CD4-positive, alpha-beta T cell treated with Interferon gamma for 1 hour (primary cell): Measurements from ENCODE around the gene ARHGAP30.
A peak's percentile ranks its signal among the peaks of the same experiment; 100 is the strongest.
"Not testable (repeated sequence)": the region's sequence is repeated elsewhere in the genome, so short reads cannot be mapped to it uniquely, and the experiment has no call there.

Source experiments
- DNase-seq: peaks from one replicate; pipeline ENCODE4 v3.0.0-alpha.2; 2020

ARHGAP30 gene

DNA sequence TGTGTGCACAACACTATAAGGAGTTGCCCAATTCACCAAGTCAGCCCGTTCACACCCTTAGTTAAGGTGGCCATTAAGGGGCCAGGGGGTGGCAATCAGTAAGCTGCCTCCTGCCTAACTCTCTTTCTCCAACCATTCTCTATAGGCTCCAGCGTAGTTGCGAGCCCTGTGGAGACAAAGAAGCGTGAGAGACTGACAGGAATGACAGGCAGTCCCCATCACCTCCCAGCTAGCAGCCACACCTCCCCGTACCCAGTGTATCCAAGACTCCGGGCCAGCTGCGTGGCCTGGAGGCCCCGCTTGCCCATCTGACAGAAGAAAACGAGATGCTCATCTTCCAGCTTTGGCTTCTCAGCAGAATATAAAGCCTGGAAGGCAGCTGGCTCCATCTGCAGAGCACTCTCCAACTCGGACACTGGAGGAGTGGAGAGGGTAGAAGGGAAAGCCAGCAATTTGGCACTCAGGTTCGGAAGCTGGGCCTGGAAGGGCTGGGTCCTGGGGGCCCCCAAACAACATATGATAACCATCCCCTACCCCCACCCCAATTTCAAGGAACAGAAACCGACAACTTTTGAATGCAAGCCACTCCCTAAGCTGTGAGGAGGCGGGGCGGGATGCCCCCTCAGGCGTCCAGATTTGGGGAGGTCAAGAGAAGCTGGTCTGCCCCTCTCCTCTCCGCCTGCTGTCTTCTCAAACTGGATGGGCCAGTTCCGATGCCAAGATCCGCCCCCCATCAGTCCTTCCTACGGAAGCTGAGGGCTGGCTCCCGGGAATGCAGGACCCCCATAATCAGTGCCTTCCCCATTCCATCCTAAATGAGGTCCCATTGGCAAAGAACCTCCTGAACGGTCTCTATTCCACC is 31.8 kb downstream of the ARHGAP30 start:
- no peak for DNase-seq

DNA sequence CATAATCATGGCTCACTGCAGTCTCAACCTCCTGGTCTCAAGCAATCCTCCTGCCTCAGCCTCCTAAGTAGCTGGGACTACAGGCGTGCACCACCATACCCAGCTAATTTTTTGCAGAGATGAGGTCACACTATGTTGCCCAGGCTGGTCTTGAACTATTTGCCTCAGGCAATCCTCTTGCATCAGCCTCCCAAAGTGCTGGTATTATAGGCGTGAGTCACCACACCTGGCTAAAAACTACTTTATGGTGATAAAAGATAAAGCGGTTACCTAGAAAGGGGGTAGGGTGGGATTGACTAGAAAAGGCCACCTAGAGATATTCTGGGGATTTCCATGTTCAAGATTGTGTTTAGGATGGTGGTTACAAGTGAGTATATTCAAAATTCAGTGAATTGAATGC is 35.9 kb downstream of the ARHGAP30 start:
- no peak for DNase-seq

DNA sequence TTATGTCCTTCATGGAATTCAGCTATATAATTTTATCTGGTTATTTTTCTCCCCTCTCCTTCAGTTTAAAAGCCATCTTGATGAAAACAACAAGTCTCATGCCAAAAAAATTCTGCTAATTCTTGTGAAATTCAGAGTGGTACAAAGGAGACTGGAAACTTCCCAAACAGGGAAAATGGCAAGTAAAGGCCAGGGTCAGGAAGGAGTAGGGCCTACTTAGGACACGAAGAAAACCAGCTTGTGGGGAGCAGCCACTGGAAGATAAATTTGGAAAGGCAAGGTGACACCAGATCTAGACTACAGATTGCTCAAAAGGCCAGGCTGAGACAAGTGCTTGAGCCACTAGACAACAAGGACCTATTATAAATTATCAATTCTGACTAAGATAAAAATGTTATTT is 37.3 kb downstream of the ARHGAP30 start:
- no peak for DNase-seq

DNA sequence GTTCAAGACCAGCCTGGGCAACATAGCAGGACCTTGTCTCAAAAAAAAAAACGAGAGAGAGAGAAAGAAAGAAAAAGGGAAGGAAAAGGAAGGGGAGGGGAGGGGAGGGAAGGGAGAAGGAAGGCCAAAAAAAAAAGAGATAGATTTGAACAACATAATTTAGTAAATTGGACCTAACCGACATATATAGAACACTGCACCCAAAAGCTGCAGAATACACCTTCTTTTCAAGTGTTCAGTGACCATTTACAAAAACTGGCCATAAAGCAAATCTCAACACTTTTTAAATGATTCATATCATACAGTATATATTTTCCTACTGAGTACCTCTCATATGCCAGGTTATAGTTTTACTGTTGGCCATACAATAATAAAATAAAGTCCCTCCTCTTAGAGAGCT is 37.8 kb downstream of the ARHGAP30 start:
- no peak for DNase-seq

DNA sequence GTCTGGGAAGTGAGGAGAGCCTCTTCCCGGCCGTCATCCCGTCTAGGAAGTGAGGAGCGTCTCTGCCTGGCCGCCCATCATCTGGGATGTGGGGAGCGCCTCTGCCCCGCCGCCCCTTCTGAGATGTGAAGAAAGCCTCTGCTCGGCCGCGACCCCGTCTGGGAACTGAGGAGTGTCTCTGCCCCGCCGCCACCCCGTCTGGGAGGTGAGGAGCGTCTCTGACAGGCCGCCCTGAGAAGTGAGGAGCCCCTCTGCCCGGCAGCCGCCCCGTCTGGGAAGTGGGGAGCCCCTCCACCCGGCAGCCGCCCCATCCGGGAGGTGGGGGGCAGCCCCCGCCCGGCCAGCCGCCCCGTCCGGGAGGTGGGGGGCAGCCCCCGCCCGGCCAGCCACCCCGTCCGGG is 40.2 kb downstream of the ARHGAP30 start:
- not testable (repeated sequence) for DNase-seq

DNA sequence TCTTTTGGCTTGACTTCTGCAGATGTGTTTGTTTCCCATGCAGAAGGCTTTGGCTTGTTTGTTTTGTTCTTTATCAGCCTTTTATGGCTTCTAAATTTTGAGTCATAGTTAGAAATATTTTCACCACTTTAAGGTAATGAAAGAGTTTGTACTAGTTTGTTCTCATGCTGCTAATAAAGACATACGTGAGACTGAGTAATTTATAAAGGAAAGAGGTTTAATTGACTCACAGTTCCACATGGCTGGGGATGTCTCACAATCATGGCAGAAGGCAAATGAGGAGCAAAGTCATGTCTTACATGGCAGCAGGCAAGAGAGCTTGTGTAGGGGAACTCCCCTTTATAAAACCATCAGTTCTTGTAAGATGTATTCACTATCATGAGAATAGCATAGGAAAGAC is 42.7 kb downstream of the ARHGAP30 start:
- DNase-seq: not testable (repeated sequence)

DNA sequence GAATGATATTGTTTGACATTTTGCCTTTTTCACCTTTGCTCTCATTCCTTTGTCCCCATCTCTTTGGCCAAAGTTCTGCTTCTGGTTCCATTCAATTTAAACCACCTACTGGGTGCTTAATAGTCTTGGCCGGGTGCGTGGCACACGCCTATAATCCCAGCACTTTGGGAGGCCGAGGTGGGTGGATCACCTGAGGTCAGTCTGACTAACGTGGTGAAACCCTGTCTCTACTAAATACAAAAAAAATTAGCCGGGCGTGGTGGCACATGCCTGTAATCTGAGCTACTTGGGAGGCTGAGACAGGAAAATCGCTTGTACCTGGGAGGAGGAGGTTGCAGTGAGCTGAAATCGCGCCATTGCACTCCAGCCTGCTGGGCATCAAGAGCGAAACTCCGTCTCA is 47.3 kb downstream of the ARHGAP30 start:
- not testable (repeated sequence) for DNase-seq

DNA sequence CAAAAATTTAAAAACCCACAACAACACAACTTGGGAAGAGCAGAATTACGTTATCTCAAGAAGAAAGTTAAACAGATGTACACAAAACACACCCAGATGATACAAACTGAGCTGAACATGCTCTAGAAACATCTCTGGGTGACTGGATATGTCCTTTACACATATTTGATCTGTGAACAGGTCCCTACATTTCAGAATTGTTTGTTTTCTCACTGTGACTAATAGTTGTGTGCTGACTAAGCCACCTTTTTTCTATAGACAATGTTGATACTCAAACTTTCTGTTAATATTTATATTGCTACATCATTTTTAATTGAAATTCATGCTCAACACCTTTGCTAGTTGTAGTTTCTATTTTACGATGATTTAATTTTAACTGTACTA is 47.7 kb downstream of the ARHGAP30 start:
- DNase-seq: no peak

DNA sequence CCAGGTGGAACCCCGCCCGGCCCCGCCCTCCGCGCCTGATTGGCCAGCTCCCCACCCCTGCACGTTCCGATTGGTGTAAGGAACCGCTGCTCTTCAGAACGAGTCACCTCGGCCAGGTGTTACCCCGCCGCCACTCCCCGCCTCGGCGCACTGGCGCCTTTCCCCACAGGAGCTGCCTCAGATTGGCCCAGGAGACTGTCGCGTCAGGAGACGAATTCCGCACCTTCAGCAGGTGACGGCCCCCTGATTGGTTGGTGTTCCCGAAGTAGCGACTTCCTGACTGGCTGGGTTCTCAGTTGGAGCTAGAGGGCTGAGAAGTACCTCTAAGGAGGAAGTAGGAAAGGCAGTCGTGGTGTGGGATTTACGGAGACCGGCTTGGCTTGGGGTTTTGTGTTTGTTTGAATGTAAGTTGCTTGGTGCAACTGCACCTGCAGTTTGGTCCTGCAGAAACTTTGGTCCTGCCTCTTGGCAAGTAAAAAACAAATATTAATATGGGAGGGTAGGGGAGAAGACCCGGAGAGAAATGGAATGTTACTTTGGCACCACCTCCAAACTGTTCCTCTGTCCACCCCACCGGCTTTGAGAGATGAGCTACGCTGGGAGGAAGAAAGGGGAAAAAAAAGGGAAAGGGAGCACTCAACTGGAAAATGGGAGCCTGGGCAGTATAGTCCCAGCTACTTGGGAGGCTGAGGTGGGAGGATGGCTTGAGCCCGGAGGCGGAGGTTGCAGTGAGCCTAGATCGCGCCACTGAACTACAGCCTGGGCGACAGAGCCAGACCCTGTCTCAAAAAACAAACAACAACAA is 48.3 kb downstream of the ARHGAP30 start:
- DNase-seq: peak; percentile 93

DNA sequence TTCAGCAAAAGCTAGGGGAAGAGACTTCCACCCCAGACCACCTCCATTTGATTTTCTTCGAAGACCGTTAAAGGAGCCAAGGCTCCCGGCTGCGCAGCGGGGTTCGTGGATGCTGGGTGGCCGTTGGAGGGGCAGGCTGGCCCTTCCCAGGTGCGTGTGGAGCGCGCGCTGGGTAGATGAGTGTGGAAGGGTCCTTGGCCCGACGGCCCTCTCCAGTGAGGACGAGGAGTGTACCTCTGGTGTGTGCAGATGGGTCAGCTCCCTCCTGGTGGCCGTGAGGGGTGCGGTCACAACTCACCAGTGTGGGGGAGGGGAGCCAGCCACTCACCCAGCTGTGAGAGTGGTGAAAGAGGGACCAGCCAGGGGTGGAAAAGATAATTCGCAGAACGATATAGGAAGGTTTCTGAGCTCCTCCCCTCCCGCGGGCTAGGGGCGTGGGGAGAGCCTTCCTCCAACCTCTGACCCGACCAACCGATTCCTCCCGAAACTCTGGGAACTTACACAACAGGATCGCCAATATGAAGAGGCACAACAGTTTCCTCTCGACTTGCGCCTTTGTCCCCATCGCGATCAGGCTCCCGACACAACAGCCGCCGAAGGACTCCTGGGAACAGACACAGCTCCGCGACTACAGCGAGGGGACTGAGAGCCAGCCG is 49.1 kb downstream of the ARHGAP30 start, which contains the start of gene F11R:
Gene F11R (minus strand): TSS at position 644 of the 656 bp plus-strand sequence. CDS start 79 bp downstream, at position 565.
- DNase-seq: peak; percentile 28

DNA sequence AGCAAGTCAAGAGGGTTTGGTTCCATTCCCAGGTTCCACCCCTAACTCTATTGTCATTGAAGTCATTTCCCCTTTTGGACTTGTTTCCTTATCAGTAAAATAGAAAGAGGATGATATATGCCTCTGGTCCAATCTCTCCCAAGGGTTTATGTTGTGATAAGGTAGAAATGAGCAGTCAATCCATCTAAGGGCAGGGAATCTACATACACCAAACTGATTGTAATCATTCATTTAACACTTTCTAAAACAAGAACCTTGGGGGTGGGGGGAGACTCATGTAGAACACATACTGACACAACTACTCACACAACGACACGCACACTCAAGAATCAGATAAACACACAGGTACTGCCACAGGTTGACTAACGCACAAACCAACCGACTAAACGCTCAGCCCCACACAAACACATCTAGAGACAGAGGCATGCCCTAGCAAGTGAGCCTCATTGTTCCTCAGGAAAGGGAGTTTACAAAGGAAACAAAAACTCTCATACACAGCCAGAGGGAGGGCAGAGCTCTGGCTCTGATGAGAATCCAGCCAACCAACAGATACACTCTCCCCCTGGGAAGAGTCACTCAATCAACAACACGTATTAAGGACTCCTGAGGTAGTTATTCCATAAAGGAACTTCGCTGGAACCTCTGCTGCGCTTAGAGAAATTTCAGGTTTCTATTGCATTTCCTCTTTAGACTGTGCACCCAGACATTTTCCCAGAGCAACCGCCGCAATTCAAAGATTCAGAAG is 49.8 kb downstream of the ARHGAP30 start:
- no peak for DNase-seq

DNA sequence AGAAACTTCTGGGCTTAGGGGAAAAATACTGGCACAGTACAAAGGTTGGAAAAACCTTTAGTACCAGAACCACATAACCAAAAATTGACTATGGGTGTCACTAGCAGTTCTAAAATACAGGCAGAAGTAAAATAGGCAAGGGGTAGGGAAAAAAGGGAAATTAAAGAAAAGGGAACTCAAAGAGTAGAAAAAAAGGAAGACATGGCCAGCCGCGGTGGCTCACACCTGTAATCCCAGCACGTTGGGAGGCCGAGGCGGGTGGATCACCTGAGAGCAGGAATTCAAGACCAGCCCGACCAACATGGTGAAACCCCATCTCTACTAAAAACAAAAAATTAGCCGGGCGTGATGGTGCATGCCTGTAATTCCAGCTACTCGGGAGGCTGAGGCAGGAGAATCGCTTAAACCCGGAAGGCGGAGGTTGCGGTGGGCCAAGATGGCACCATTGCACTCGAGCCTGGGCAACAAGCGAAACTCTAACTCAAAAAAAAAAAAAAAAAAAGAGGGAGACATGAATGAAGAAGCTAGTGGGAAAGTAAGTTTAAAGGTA is 50.5 kb downstream of the ARHGAP30 start:
- DNase-seq: not testable (repeated sequence)

DNA sequence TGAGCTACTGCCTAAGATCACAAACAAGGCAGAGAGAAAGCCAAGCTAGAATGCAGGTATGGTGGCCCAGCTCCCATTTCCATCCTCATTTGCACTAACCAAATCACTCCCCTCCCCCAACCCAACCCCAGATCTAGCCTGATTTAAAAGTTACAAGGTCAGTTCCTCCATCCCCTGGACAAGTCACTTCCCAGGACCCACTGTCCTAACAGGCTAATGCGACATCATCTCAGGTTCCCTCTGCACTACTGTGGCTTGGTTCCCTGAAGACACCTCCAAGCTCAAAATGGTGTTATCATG is 51.1 kb downstream of the ARHGAP30 start:
- no peak for DNase-seq

DNA sequence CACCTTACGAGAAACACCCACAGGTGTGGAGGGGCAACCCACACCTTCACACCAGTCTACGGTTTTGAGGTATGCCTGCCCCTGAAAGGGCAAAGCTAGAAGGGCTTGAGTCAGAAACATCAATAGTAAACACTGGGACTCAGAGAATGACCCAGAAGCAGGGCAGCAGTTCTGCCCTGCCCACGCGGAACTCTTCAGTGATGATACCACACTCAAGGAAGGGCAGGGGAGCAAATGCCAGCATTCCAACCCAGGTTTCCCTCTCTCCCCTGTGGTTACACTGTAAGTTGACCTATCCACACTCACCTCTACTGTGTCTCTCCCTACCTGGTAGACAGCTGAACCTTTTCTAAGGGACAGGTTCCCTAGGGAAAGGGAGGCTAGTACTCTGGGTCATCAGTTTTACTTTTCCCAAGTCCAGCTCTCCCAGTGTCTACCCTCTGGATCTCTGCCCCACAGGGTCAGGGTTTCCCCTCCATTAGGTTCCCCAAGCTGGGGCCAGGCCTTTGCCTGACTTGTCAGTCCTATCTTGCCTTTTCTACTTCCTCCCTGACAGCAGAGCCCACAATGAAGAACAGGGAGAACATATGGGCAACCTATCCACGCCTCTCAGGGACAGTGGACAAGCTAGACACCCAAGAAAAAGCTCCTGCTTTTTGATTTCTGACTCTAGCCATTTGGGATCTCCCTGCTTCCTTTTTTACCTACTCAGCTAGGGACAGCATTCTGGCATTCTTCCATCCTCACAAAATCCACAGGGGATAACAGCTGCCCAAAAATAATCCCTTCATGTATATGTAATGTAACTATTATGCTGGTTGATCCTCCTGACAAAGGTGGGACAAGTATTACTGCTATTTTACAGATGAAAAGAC is 51.7 kb downstream of the ARHGAP30 start:
- DNase-seq: no peak

DNA sequence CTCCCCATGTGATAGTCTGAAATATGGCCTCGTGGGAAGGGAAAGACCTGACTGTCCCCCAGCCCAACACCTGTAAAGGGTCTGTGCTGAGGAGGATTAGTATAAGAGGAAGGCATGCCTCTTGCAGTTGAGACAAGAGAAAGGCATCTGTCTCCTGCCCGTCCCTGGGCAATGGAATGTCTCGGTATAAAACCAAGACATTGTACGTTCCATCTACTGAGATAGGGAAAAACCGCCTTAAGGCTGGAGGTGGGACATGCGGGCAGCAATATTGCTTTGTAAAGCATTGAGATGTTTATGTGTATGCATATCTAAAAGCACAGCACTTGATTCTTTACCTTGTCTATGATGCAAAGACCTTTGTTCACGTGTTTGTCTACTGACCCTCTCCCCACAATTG is 52.5 kb downstream of the ARHGAP30 start:
- DNase-seq: not testable (repeated sequence)

DNA sequence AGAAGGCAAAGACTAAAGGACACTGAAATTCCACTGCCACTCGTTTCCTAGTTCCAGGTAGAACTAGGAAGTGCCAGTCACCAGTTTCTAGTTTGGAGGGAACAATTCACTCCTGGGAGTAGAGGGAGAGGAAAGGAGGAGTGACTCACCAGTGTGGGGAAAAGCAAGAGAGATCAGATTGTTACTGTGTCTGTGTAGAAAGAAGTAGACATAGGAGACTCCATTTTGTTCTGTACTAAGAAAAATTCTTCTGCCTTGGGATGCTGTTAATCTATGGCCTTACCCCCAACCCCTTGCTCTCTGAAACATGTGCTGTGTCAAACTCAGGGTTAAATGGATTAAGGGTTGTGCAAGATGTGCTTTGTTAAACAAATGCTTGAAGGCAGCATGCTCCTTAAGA is 53.0 kb downstream of the ARHGAP30 start:
- DNase-seq: not testable (repeated sequence)

DNA sequence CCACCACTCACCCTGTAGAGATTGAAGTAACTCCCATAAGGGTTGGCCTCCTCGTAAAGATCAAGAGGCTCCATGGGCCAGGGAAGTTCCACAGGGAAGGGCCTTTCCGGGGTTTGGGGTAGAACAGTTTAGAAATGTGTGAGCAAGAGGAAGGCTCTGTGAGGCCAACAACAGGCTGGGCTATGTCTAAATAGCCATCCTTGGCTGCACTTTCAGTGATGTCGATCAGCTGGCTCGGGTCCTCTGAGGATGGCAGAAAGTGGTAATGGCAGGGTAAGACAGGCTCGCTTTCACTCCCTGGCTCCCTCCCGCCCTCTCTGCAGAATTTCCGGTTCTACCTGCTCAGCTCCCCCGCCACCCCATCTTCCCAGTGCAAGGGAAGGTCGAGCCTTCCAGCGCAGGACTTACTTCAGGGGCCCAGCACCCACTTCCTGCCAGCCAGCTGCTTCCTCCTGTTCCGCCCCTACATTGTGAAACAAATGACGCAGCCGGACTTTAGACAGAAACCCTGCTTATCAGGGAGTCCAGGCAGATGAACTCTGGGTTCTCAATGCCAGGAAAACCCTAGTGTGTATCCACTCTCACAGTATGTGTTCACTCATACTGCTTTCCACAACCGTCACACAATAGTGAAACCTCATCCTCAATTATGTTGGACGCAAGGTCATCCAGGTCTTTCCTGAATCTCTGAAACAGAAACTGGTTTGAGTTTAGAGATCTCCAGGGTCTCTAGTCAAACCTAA is 56.0 kb downstream of the ARHGAP30 start:
- peak; percentile 78 for DNase-seq

DNA sequence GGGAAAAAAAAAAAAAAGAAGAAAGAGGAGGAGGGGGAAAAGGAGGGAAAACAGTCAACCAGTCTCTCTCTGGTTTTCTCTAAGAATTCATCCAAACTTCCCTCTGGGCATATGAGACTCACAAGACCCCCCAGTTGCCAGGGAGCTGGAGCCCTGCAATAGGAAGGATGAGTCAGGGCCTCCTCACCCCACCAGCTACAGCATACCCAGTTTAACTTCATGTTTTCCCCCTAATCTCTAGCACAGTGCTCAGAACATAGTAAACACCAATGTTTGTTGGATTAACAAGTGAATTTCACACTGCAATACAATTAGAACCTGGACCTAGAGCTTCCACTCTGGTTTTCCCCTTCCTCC is 56.6 kb downstream of the ARHGAP30 start:
- DNase-seq: peak; percentile 14

DNA sequence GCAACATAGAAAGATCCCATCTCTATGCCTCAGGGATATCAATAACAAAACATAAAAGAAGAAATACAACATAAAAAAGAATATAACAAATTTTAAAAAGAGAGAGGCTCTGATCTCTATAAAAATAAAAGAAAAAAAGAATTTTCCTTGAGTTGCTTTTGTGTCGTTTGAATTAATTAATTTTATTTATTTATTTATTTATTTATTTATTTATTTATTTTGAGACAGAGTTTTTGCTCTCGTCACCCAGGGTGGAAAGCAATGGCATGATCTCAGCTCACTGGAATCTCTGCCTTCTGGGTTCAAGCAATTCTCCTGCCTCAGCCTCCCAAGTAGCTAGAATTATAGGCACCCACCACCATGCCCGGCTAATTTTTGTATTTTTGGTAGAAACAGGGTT is 57.3 kb downstream of the ARHGAP30 start:
- DNase-seq: no peak

DNA sequence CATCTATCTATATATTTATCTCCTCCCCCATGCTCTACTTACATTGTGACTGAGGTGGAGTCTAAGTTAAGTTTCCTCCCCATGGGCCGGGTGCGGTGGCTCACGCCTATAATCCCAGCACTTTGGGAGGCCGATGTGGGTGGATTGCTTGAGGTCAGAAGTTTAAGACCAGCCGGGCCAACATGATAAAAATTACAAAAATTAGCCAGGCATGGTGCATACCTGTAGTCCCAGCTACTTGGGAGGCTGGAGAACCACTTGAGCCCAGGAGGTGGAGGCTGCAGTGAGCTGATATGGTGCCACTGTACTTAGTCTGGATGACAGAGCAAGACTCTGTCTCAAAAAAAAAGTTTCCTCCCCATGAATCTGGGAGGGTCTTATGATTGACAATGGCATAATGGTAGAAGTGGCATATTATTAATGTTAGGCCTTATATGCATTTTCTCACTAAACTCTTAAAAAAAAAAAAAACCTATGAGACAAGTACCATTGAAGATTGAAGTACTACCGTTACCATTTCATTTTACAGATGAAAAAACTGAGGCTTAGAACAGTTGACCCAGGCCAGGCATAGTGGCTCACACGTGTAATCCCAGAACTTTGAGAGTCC is 60.0 kb downstream of the ARHGAP30 start:
- DNase-seq: no peak
